HG03469 (cell line): Measurements from ENCODE around the gene SPIN2A.
"Not testable (repeated sequence)": the region's sequence is repeated elsewhere in the genome, so short reads cannot be mapped to it uniquely, and the experiment has no call there.

ENCODE experiments used
- ATAC-seq: cut with Tn5 transposase; IDR thresholded peaks from one replicate; pipeline ENCODE4 v1.9.1; 2021; ENCODE audit warnings: mild to moderate bottlenecking, moderate library complexity, moderate number of reproducible peaks; ENCODE audit not compliant: unreplicated experiment

SPIN2A gene

DNA sequence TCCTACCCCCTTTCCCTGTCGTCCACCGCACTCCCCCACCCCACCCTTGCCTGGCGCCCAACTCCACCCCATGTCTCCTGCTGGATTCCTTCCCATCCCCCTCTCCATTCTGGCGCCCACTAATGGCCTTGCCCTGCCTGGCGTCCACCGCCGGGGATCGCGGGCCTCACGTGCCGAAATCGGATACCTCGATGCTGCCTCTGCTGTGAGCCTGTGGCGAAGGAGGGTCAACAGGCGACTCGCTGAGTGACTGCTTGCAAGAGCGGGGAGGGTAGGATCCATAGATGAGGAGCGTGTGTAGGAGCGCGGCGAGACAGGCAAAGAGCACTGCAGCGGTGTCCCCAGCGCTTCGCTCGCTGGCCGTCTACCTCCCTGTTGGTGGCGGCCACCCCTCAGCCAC is at the start of gene SPIN2A:
SPIN2A (minus strand) TSS at position 325 of the 400 bp plus-strand sequence. CDS start 800 bp downstream, outside the sequence.
- not testable (repeated sequence) for ATAC-seq

- no peak for ATAC-seq
Measured at GRCh38 chrX:57178605-57179004, 41.4 kb upstream of the SPIN2A start.

DNA sequence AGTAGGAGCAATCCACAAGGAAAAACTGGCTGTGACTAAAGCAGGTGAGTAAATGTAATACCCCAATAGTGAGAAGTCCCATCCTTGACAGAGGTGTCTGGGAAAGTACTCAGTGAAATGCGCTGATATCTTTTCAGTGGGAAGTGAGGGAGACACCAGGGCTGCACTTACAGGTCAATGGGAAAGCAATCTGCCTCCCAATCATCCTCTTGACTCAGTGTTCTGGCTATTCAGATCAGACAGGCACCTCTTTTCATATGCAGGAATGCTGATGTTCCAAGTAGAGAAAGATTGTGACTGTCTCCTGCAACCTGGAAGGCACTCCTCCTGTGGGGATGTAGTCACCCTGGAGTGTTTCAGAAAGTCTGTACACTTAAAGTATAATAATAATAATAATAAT is 39.9 kb upstream of the SPIN2A start:
- no peak for ATAC-seq

- no peak for ATAC-seq
Measured at GRCh38 chrX:57172544-57172943, 35.3 kb upstream of the SPIN2A start.

DNA sequence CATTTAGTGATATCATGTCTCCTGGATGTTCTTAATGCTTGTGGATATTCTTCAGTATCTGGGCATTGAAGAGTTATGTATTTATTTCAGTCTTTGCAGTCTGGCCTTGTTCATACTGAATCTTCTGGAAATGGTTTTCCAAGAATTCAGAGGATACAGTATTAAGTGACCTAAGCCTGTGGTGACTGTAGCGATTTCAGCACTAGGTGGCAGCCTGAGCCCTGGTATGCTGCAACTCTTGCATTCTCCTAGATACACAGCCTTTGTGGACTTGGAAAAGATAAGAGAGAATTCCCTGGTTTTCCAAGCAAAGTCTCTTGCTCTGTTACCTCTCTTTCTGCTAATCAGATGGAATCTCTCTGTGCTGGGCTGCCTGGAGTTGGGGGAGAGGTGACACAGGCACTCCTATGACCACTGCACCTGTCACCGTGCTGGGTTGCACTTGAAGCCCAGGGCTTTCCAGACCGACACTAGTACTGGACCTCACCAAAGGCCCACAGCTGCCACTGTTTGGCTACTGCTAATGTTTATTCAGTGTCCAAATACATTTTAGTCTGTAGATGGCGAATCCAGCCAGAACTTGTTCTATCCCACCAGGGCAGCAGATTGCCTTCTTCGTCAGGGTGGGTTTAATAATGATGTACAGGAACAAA is 19.3 kb upstream of the SPIN2A start:
- no peak for ATAC-seq

DNA sequence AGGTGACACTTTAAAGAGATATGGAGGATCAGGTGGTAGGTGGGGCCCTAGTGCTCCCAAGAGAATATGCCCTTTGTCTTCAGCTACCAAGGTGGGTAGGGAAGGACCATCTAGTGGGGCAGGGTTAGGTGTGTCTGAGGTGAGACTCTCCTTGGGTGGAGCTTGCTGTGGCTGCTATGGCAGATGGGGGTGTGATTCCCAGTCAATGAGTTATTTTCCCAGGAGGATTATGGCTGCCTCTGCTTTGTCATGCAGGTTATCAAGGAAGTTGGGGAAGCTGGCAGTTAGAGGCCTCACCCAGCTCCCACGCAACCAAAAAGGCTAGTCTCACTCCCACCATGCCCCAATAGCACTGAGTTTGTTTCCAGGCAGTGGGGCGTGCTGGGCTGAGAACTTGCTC is 18.0 kb upstream of the SPIN2A start:
- ATAC-seq, result no peak

GRCh38 chrX:57152222-57152621 is 15.0 kb upstream of the SPIN2A start:
- not testable (repeated sequence) for ATAC-seq

DNA sequence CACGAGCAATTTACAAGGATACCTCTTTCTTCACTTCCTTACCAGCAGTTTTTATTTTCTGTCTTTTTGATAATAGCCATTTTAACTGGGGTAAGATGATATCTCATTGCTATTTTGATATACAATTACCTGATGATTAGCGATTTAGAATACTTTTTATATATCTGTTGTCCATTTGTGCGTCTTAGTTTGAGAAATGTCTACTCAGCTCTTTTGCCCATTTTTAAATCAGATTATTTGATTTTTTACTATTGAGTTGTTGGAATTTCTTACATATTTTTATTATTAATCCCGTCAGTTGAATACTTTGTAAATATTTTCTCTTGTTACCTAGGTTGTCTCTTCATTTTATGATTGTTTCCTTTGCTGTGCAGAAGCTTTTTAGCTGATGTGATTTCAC is 1.5 kb upstream of the SPIN2A start:
- no peak for ATAC-seq

GRCh38 chrX:57137501-57137900 is 304 bp upstream of the SPIN2A start:
- ATAC-seq, result no peak

- ATAC-seq, result not testable (repeated sequence)
Measured at GRCh38 chrX:57136589-57136988, 608 bp downstream of the SPIN2A start.

- no peak for ATAC-seq
Measured at GRCh38 chrX:57135287-57135686, 1.9 kb downstream of the SPIN2A start.

- no peak for ATAC-seq
Measured at GRCh38 chrX:57134702-57135101, 2.5 kb downstream of the SPIN2A start.

DNA sequence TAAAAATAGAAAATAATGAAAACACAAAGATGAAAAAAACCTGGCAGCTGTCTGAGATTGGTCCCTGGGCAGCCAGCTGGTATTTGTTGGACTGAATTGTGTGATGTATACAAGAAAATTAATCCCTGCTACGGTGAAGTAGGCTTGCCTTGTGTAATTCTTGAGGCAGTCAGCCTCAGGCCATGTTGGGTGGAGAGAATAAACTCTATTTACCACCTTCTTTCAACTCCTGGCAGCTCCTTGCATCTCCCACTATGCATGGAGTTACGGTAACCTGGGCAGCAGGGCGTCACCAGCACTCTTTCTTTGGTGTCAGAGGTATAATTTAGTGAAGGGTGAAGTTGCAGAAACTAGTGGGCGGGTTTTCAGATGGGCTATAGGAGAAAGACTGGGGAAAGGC is 3.5 kb downstream of the SPIN2A start:
- no peak for ATAC-seq

- ATAC-seq, result not testable (repeated sequence)
Measured at GRCh38 chrX:57133284-57133683, 3.9 kb downstream of the SPIN2A start.

DNA sequence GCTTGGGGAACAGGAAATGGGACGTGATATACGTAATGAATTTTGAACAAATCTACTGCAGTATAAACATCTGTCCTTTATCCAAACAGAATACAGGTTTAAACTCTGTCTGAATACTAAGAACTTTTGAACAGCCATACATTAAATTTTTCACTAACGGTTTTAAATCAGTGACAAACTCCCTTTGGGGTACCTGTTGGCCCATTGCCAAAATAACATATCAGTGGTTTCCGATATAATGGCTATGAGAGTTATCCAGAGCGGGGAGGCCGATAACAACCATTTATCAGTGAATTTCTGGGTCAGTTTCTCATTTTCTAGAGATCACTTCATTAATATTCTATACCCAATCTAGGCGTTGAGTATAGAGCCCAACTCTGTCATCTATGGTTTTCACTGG is 5.2 kb downstream of the SPIN2A start:
- no peak for ATAC-seq

DNA sequence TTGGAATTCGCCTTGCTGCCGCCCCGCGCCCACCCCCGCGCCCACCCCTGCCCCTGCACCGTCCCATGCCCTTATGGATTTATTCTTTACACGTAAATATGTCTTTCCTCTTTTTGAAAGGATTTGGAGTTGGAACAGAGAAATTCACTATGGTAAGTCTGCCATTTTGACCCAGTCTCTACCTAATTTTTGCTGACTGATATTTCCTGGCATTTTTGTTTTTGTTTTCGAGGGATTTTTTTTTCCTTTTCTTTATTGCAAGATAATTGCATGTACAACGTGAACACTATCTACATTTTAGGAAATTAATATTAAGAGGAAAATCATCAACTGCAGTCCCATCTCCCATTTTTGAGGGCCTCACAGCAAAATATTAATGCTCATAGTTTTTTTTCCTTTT is 15.4 kb downstream of the SPIN2A start:
- no peak for ATAC-seq

DNA sequence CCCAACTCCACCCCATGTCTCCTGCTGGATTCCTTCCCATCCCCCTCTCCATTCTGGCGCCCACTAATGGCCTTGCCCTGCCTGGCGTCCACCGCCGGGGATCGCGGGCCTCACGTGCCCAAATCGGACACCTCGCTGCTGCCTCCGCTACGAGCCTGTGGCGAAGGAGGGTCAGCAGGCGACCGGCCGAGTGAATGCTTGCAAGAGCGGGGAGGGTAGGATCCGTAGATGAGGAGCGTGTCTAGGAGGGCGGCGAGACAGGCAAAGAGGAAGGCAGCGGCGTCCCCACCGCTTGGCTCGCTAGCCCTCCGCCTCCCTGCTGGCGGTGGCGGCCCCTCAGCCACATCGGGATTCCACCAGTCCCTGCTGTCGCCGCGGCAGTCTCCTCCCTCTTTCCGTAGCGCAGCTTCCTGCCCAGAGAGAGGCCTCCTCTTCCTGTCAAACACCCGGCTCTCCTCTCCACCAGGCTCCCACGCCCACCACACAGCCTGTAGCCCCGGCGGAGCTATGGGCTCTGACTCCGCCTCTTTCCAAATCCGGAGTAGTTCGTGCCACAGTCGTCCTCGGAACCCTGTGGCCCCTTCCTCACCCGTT is 15.9 kb downstream of the SPIN2A start, which contains the start of gene SPIN2B:
SPIN2B (minus strand) TSS at position 387 of the 594 bp plus-strand sequence.
- ATAC-seq, result peak; percentile 100

DNA sequence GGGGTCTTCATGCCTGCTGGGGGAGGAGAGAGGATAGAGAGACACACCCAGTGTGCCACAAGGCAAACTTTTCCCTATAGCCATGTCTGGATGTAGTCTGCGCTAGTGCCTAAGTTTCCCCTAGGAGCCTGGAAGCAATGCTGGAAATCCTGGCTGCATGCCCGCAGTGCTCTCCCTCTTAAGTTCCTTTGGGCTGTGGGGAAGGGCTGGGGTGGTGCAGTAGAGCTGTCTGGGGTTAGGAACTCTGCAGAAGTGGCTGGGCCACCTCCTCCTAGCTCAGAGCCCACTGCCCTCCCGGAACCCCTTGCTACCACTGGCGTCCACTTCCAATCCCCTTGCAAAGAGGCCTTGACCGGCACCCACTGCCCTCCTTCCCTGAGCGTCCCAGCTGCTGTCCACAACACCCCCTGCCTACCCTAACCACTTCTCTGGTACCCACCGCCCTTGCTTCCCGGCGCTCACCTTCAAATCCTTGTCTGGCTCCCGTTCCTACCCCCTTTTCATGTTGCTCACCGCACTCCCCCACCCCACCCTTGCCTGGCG is 16.5 kb downstream of the SPIN2A start:
- ATAC-seq, result not testable (repeated sequence)

GRCh38 chrX:57119416-57119815 is 17.8 kb downstream of the SPIN2A start:
- ATAC-seq, result no peak

DNA sequence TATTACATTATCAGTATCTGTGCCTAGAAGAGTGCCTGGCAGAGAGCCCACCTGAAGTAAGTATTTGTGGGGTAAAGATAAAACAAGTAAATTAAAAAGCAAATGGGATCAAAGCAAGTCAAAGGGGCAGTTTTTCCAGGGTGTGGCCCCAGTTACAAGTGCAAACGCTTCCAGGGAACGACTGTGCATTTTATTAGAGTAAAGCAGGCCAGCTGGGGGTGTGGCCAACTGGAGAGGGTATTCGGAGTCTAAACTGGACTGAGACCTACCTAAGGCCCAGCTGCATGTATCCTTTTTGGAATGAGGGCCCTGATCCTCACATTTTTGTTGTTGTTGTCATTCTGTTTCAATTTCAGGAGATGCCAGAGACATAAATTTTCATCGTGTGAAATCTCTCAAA is 19.6 kb downstream of the SPIN2A start:
- not testable (repeated sequence) for ATAC-seq

- ATAC-seq, result no peak
Measured at GRCh38 chrX:57104921-57105398, 32.2 kb downstream of the SPIN2A start.

DNA sequence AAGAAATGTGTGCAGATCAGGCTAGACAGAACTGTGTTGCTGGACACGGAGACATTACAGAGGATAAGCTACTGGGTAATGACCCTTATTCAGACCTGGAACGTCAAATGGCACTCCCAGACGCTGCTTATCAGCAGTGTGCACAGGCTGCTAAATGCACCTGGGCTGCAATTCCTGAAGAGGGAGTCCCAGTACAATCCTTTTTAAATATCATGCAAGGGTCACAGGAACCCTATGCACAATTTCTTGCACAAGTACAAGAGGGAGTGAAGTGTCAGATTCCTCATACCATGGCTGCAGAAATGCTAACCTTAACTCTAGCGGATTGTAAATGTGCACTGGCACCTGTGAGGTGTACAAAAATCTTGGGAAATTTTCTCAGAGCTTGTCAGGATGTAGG is 32.8 kb downstream of the SPIN2A start:
- ATAC-seq, result no peak
